Measurements from ENCODE around the gene CDK11A. TPM values are rescaled to one million over a fixed set of nuclear protein-coding genes. Genes with fewer than 3 reads are reported as not detected.

Gene CDK11A
- total and polyA plus RNA-seq, 2 of the 8 experiments (the other 6 are each of a cell fraction or from before 2014, with no cell fraction given) = 15.0 to 45.6 TPM

- H3K14ac ChIP-seq (ENCODE audit: insufficient read length) = no peak overlapping the region
- H3K9me3 ChIP-seq (ENCODE audit: insufficient read depth in 2 of 2, low read depth in 1 of 2, low read length in 1 of 2) = no peaks in the 10 kb centered on the region
- H2BK5ac ChIP-seq (ENCODE audit: low read depth, low read length) = no peak overlapping the region
- H2BK12ac ChIP-seq (ENCODE audit: low read depth, low read length) = no peak overlapping the region
- H3K27ac ChIP-seq (ENCODE audit: low read depth, low read length) = no peak overlapping the region
- peaks cover 5 to 17% of the 10 kb centered on the region in 2 experiments; a peak in 2 of 4 replicates for H3K79me2 ChIP-seq (ENCODE audit: control insufficient read depth in 1 of 2, insufficient read depth in 2 of 2, low read length in 2 of 2)
- H4K8ac ChIP-seq (ENCODE audit: extremely low read depth, insufficient read depth, low read length) = no peak overlapping the region
- CTCF ChIA-PET (ENCODE audit: partially characterized antibody) = interaction anchor here (0.9 to 1.4 kb wide), 3 partner anchors 35 to 41 kb away, joined by 3 read pairs; no protein-coding TSS in a partner anchor
- H4K20me1 ChIP-seq (replicated peaks in 1 of 2; ENCODE audit: control insufficient read depth in 1 of 2, insufficient read depth in 2 of 2, low read length in 2 of 2) = peaks cover 22 to 36% of the 10 kb centered on the region in 2 experiments
- no peak overlapping the region for H3K9ac ChIP-seq (replicated peaks in 1 of 4; ENCODE audit: extremely low read depth in 1 of 4, low read depth in 3 of 4, low read length in 3 of 4)
- H3K4me1 ChIP-seq (replicated peaks in 1 of 4; ENCODE audit: control insufficient read depth in 3 of 4, insufficient read depth in 4 of 4, low read length in 3 of 4) = no peaks in the 10 kb centered on the region
- H3K4ac ChIP-seq (replicated peaks; ENCODE audit: insufficient read length, low read depth, low read length) = no peak overlapping the region
- H3K56ac ChIP-seq (replicated peaks; ENCODE audit: insufficient read length, low read depth, low read length) = no peak overlapping the region
- H3K18ac ChIP-seq (ENCODE audit: extremely low read depth, low read length) = no peak overlapping the region
- H3K36me3 ChIP-seq (ENCODE audit: control insufficient read depth in 2 of 4, insufficient read depth in 4 of 4, low read length in 3 of 4) = peaks cover 14 to 72% (median 48%) of the 10 kb centered on the region in 4 experiments
- no peak for TF ChIP-seq E2F6 (IDR thresholded peaks at IDR 0.05)
- TF ChIP-seq TAF7 (optimal IDR thresholded peaks at IDR 0.05; ENCODE audit: borderline replicate concordance, low read depth, low read length) = no peak
- H3K4me2 ChIP-seq (ENCODE audit: insufficient read depth in 1 of 2, low read depth in 2 of 2, low read length in 2 of 2) = no peak overlapping the region
- no peak overlapping the region for H2BK15ac ChIP-seq (ENCODE audit: low read length)
- no peak overlapping the region for H3K23ac ChIP-seq (ENCODE audit: insufficient read length)
- H3K27me3 ChIP-seq (replicated peaks in 1 of 4; ENCODE audit: control insufficient read depth in 3 of 4, extremely low read depth in 1 of 4, insufficient read depth in 3 of 4, low read length in 3 of 4) = no peaks in the 10 kb centered on the region
- H4K5ac ChIP-seq (ENCODE audit: insufficient read length, low read depth, low read length) = no peak overlapping the region
- H3K4me3 ChIP-seq (ENCODE audit: extremely low read depth in 1 of 4, insufficient read depth in 2 of 4, low read depth in 3 of 4, low read length in 4 of 4) = no peak overlapping the region
- H3K79me1 ChIP-seq (ENCODE audit: low read depth, low read length) = peaks cover 9% of the 10 kb centered on the region
- WGBS, 2 experiments (ENCODE audit: extremely low coverage in 1 of 2, insufficient coverage in 1 of 2, insufficient read length in 1 of 2, insufficient replicate concordance in 2 of 2, low coverage in 1 of 2, low lambda C conversion rate in 2 of 2, missing lambda C conversion rate in 1 of 2) = 97% methylated on average over 24 of the region's 27 CpGs; no CpG with 5 or more reads in 1 of the 2 experiments
- DNase-seq (ENCODE audit: low read depth in 1 of 2, low spot score in 2 of 2) (no peak), FAIRE-seq (no peak)
- no peak overlapping the region for H2BK20ac ChIP-seq (ENCODE audit: low read length)
- no peak overlapping the region for H2AFZ ChIP-seq (ENCODE audit: low read length)
- H2AK5ac ChIP-seq (ENCODE audit: low read depth, low read length) = no peak overlapping the region
- H4K91ac ChIP-seq (replicated peaks; ENCODE audit: insufficient read length, low read length) = no peak overlapping the region
- no peaks in the 10 kb centered on the region for H3K23me2 ChIP-seq (ENCODE audit: low read depth, low read length)
- POLR2A ChIA-PET (ENCODE audit: partially characterized antibody) = interaction anchor here (1.6 to 2.5 kb wide), 2 partner anchors 10 to 19 kb away, joined by 7 read pairs; no protein-coding TSS in a partner anchor
- H2BK120ac ChIP-seq (replicated peaks; ENCODE audit: low read depth, low read length) = no peak overlapping the region
Observed at GRCh38 chr1:1758059-1758621, 34.0 kb upstream of the CDK11A start.
